Sigmoid colon (tissue), 4 donors: Measurements from ENCODE around the gene LEF1.

ENCODE experiments used
- POLR2A ChIP-seq, 2 donors: fragments of 450-650 bp; IDR thresholded peaks; one replicate each; pipeline ENCODE4 v1.6.1; 2016; ENCODE audit warnings: antibody characterized with exemption in 2 of 2, mild to moderate bottlenecking in 2 of 2, moderate library complexity in 2 of 2
- POLR2AphosphoS5 ChIP-seq, 4 donors: sonication (generic); formaldehyde crosslinking; IDR thresholded peaks; one replicate each; pipeline ENCODE4 v1.6.1; 2017; ENCODE audit warnings: antibody characterized with exemption in 4 of 4
- TF ChIP-seq, protein P1 (sequence below), 4 experiments: fragments of 450-650 bp in 3 of 4; fragments of 200-600 bp in 1 of 4; IDR thresholded peaks; one replicate each; pipeline ENCODE4 v1.5.1; 2016 to 2019; ENCODE audit warnings: antibody characterized with exemption in 4 of 4, mild to moderate bottlenecking in 3 of 4, moderate library complexity in 2 of 4

DNA sequence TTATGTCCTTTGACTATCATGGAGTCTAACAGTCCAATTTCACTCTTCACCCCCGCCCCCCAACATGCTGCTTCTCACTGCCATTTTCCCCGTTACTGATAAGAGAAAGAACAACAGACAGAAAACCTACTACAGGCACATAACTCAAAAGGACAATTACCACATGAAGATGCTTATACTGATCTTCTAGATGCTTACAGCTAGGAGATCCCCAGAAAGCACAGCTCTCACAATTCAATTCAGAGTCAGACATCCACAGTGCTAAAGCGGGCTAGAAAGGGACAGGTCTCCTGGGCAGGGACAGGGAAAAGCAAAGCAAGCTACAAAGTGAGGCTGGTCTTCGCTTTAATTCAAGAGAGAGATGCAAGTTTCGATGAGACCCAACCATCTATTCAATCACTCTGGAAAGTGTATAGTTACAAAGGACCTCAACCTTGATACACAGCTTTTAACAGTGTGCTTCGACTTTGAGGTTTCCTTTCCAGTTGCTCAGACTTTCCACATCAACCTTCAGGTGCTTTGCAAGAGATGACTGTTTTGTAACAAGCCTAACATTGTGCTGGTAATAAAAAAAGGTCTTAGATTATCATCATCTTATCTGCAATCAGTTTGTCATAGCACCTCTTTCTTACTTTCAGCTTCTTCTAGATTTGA lies 60.9 kb downstream of the LEF1 start:
- TF ChIP-seq, protein P1, sequence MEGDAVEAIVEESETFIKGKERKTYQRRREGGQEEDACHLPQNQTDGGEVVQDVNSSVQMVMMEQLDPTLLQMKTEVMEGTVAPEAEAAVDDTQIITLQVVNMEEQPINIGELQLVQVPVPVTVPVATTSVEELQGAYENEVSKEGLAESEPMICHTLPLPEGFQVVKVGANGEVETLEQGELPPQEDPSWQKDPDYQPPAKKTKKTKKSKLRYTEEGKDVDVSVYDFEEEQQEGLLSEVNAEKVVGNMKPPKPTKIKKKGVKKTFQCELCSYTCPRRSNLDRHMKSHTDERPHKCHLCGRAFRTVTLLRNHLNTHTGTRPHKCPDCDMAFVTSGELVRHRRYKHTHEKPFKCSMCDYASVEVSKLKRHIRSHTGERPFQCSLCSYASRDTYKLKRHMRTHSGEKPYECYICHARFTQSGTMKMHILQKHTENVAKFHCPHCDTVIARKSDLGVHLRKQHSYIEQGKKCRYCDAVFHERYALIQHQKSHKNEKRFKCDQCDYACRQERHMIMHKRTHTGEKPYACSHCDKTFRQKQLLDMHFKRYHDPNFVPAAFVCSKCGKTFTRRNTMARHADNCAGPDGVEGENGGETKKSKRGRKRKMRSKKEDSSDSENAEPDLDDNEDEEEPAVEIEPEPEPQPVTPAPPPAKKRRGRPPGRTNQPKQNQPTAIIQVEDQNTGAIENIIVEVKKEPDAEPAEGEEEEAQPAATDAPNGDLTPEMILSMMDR (IDR thresholded peaks at IDR 0.05) = no peak
- TF ChIP-seq POLR2A (IDR thresholded peaks at IDR 0.05) (no peak), POLR2AphosphoS5 (IDR thresholded peaks at IDR 0.05) (no peak)
